Spleen (tissue), 11 donors: ENCODE measurements around the gene GLIPR1L1. TPM values are rescaled to one million over a fixed set of nuclear protein-coding genes. Genes with fewer than 3 reads are reported as not detected.
A peak's percentile ranks its signal among the peaks of the same experiment; 100 is the strongest.
"Not testable (repeated sequence)": the region's sequence is repeated elsewhere in the genome, so short reads cannot be mapped to it uniquely, and the experiment has no call there.

Experiments
- DNase-seq: peaks from one replicate; pipeline ENCODE4 v3.0.0-alpha.2; 2020
- H3K27ac ChIP-seq, 8 donors: fragments of 200-600 bp; sonication (generic) in 7 of 8; 1 replicate in 4 of 8; 2 replicates in 4 of 8; pipeline versions ENCODE4 v1.5.0 to v1.8.0; 2016 to 2021; ENCODE audit warnings: inconsistent platforms in 4 of 8, mild to moderate bottlenecking in 4 of 8, moderate library complexity in 1 of 8
- H3K27me3 ChIP-seq, 7 donors: fragments of 200-600 bp; sonication (generic) in 6 of 7; replicated peaks in 1 of 7; 1 replicate in 4 of 7; 2 replicates in 3 of 7; pipeline versions ENCODE4 v1.5.0 to v1.8.0; 2016 to 2021; ENCODE audit warnings: inconsistent platforms in 3 of 7, mild to moderate bottlenecking in 1 of 7
- H3K36me3 ChIP-seq, 6 donors: fragments of 200-600 bp; sonication (generic) in 5 of 6; 1 replicate in 4 of 6; 2 replicates in 2 of 6; pipeline versions ENCODE4 v1.5.0 to v1.8.0; 2016 to 2021; ENCODE audit warnings: inconsistent platforms in 2 of 6
- H3K4me1 ChIP-seq, 6 donors: fragments of 200-600 bp; sonication (generic) in 5 of 6; 1 replicate in 3 of 6; 2 replicates in 3 of 6; pipeline versions ENCODE4 v1.5.0 to v1.8.0; 2016 to 2021; ENCODE audit warnings: inconsistent platforms in 3 of 6
- H3K4me3 ChIP-seq, 8 donors: fragments of 200-600 bp; sonication (generic) in 7 of 8; 1 replicate in 4 of 8; 2 replicates in 4 of 8; pipeline versions ENCODE4 v1.5.0 to v1.8.0; 2016 to 2021; ENCODE audit warnings: inconsistent platforms in 4 of 8, mild to moderate bottlenecking in 4 of 8, moderate library complexity in 2 of 8
- H3K9me3 ChIP-seq, 8 donors: fragments of 200-600 bp; sonication (generic) in 7 of 8; 1 replicate in 4 of 8; 2 replicates in 4 of 8; pipeline versions ENCODE4 v1.5.0 to v1.8.0; 2016 to 2021; ENCODE audit warnings: inconsistent platforms in 4 of 8
- CTCF ChIP-seq, 11 experiments: fragments of 200-600 bp in 7 of 11; fragments of 450-650 bp in 4 of 11; sonication (generic) in 4 of 11; IDR thresholded peaks in 8 of 11; conservative IDR thresholded peaks in 3 of 11; 1 replicate in 7 of 11; 2 replicates in 4 of 11; pipeline versions ENCODE4 v1.4.0 to v1.8.0; 2016 to 2021; ENCODE audit warnings: antibody characterized with exemption in 11 of 11, inconsistent platforms in 4 of 11, mild to moderate bottlenecking in 1 of 11
- POLR2A ChIP-seq, 3 donors: fragments of 450-650 bp; IDR thresholded peaks; one replicate each; pipeline ENCODE4 v1.5.1; 2017; ENCODE audit warnings: antibody characterized with exemption in 3 of 3, mild to moderate bottlenecking in 1 of 3
- POLR2AphosphoS5 ChIP-seq, 3 donors: sonication (generic); formaldehyde crosslinking; IDR thresholded peaks; one replicate each; pipeline ENCODE4 v1.5.1; 2017; ENCODE audit warnings: antibody characterized with exemption in 3 of 3
- WGBS, 5 donors: extraction: QIAGEN DNeasy Blood & Tissue Kit in 3 of 5; methylation state at CpG; one replicate each; pipeline versions ENCODE4 v1.1.5 to v1.1.7; 2013 to 2018; 5-methylcytosine and 5-hydroxymethylcytosine counted together
- intact Hi-C: fragments of 100-400 bp; cut with DNase I; formaldehyde crosslinking; loops from one replicate; pipeline ENCODE4 v1.15.0; 2023; ENCODE audit warnings: low total_unique reads
- polyA plus RNA-seq, 3 donors: library from polyadenylated mRNA; stranded (reverse); fragments of 200-250 nt; gene quantifications; one replicate each; pipeline ENCODE4 v1.2.1, GENCODE V29; 2013
- total RNA-seq, 7 donors: library from RNA; depleted of rRNA in 3 of 7; stranded (reverse); fragments of >200 nt in 3 of 7; fragmentation: NEBNext Ultra II Directional in 4 of 7; extraction: Animal tissue kit (Norgen Biotek cat#: 25700) in 4 of 7; gene quantifications; one replicate each; pipeline versions ENCODE4 v1.1.0 to v1.2.1, GENCODE V29; 2016 to 2021
- donor health status: healthy with polysubstance abuse.
- donor health status: DM: no; HTN: no; CAD: no; lungs with moderate emphysema.
- donor health status: DM: no; HTN: no; CAD: no.
- donor health status: Bipolar disorder and iron deficiency.
- donor health status: healthy.
- donor health status: DM: no; HTN: no; CAD: no.
- donor health status: DM: yes; HTN: yes; CAD: no.

The GLIPR1L1 gene
- total and polyA plus RNA-seq, 10 donors, result not detected

DNA sequence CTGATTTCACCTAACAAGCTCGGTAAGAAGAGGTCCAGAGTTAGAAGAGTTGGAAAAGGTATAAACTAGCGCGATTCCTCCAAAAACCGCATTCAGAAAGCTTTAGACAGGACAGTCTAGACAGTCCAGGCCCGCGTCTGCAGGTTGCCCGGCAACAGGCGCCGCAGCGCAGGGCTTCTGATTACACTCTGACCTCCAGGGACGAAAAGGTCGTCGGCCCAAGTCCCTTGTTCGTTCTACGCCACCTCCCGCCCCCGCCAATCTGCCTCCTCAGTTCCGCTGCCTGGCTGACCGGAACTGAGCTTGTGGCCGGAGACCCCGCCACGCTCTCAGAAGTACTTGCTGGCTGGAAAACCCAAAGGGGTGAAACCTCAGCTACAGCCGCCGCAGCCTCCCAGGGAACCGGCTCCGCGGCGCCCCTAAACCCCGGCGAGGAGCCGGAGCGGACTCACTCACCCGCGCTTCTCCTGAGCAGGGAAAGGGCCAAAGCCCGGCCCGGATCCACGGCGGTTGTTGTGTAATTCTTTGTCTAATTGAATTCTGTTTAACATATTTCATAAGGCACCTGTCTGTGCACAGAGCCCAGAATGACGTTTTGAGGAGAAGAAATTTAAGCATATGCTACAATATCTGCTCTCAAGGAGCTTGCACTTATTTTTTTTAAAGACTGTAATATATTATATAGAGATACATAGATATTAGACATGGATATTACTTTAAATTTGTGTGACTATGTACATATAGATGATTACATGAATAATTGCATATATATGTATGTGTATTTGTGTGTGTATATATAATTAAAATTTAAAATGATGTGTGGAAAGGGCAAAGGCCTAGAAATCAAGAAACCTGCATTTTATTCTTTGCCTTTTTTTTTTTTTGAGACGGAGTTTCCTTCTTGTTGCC is 4.3 kb upstream of the GLIPR1L1 start, which contains the start of gene CAPS2:
Gene CAPS2 (minus strand): TSS at position 407 of the 909 bp plus-strand sequence. CDS start 3,826 bp downstream, outside the sequence.
- intact Hi-C loops, result loop anchor here (10.0 kb wide), 1 partner anchor 185 kb away; the partner anchor contains the start of gene KRR1
- Histone ChIP-seq H3K36me3 (no peaks in the 10 kb centered on the region), H3K9me3 (no peaks in the 10 kb centered on the region), H3K4me3 (peak within 1 kb of the TSS; percentile 41 to 77 (median 50)), H3K27ac (peak within 1 kb of the TSS in 5 of 8 donors; percentile 50 to 70 (median 55)), H3K27me3 (peaks cover 0 to 21% (median 0%) of the 10 kb centered on the region in 7 donors), H3K4me1 (peaks cover 0 to 31% (median 24%) of the 10 kb centered on the region in 6 donors)
- peak; percentile 92 for DNase-seq
- 3 to 4% (median 3%) methylated on average over 28 to 40 of the region's 40 CpGs for WGBS, 5 donors
- peak; percentile 60 to 80 (median 75) for TF ChIP-seq POLR2AphosphoS5 (IDR thresholded peaks at IDR 0.05)
- no peak for TF ChIP-seq POLR2A (IDR thresholded peaks at IDR 0.05)
- no peak for TF ChIP-seq CTCF (IDR thresholded peaks at IDR 0.05 in 8 of 11, conservative IDR thresholded peaks at IDR 0.05 in 3 of 11)

GRCh38 chr12:75337905-75338304 is 3.4 kb downstream of the GLIPR1L1 start:
- Histone ChIP-seq H3K4me1 (peaks cover 0 to 16% (median 10%) of the 10 kb centered on the region in 6 donors), H3K4me3 (no peak overlapping the region), H3K27me3 (peaks cover 0 to 7% (median 0%) of the 10 kb centered on the region in 7 donors), H3K27ac (no peak overlapping the region), H3K36me3 (no peaks in the 10 kb centered on the region), H3K9me3 (no peaks in the 10 kb centered on the region)
- no peak for DNase-seq
- intact Hi-C loops, result loop anchor here (10.0 kb wide), 1 partner anchor 177 kb away; the partner anchor contains the start of gene KRR1
- 61 to 92% (median 86%) methylated on average over 1 of the region's 1 CpG for WGBS, 5 donors
- no peak for TF ChIP-seq POLR2AphosphoS5 (IDR thresholded peaks at IDR 0.05)
- TF ChIP-seq CTCF (IDR thresholded peaks at IDR 0.05 in 8 of 11, conservative IDR thresholded peaks at IDR 0.05 in 3 of 11), result no peak
- no peak for TF ChIP-seq POLR2A (IDR thresholded peaks at IDR 0.05)

GRCh38 chr12:75341873-75342272 is 7.4 kb downstream of the GLIPR1L1 start:
- H3K27ac ChIP-seq, result no peak overlapping the region
- H3K4me3 ChIP-seq, result no peak overlapping the region
- intact Hi-C loops, result no loop called here
- TF ChIP-seq POLR2A (IDR thresholded peaks at IDR 0.05), result no peak
- no peak for TF ChIP-seq POLR2AphosphoS5 (IDR thresholded peaks at IDR 0.05)
- TF ChIP-seq CTCF (IDR thresholded peaks at IDR 0.05 in 8 of 11, conservative IDR thresholded peaks at IDR 0.05 in 3 of 11), result no peak
- H3K9me3 ChIP-seq, result no peaks in the 10 kb centered on the region
- WGBS, 5 donors, result 92 to 96% (median 93%) methylated on average over 5 of the region's 5 CpGs
- no peak for DNase-seq
- no peaks in the 10 kb centered on the region for H3K4me1 ChIP-seq
- no peaks in the 10 kb centered on the region for H3K36me3 ChIP-seq
- no peaks in the 10 kb centered on the region for H3K27me3 ChIP-seq

DNA sequence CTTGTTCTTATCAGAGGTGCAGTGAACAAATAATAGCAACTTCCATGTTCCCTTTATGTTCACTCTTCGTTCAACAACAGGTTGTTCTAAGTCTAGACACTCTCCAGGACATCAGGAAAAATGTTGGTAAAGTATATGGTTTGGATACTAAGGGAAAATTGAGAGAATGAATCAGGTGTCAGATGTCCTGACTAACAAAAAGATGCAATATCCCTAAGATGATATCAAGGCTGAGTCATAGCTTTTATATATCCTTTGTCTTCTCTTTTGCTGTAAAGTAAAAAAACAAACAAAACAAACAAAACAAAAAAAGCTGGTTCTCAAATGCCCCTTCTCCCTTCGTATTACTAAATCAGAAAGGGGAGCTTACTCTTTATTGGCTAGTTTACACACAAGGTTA is 11.1 kb downstream of the GLIPR1L1 start:
- H3K36me3 ChIP-seq, result no peaks in the 10 kb centered on the region
- intact Hi-C loops, result no loop called here
- no peak overlapping the region for H3K27ac ChIP-seq
- H3K4me1 ChIP-seq, result no peaks in the 10 kb centered on the region
- WGBS, 5 donors, result 78 to 95% (median 80%) methylated on average over 2 of the region's 2 CpGs
- H3K4me3 ChIP-seq, result no peak overlapping the region
- TF ChIP-seq POLR2AphosphoS5 (IDR thresholded peaks at IDR 0.05), result no peak
- TF ChIP-seq POLR2A (IDR thresholded peaks at IDR 0.05), result no peak
- no peak for TF ChIP-seq CTCF (IDR thresholded peaks at IDR 0.05 in 8 of 11, conservative IDR thresholded peaks at IDR 0.05 in 3 of 11)
- DNase-seq, result no peak
- no peaks in the 10 kb centered on the region for H3K9me3 ChIP-seq
- H3K27me3 ChIP-seq, result no peaks in the 10 kb centered on the region

DNA sequence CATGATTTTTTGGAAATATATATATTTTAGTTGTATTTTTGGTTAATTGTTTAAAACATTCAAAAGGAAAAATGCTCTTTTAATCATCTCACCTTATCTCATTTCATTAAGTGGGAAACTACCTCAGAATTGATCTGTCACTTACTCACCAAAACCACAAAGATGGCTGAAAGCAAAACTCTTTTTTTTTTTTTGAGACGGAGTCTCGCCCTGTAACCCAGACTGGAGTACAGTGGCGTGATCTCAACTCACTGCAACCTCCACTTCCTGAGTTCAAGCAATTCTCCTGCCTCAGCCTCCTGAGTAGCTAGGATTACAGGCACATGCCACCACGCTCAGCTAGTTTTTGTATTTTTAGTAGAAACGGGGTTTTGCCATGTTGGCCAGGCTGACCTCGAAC is 11.7 kb downstream of the GLIPR1L1 start:
- H3K27me3 ChIP-seq, intact Hi-C loops, H3K9me3 ChIP-seq, H3K4me3 ChIP-seq, H3K27ac ChIP-seq, H3K4me1 ChIP-seq, DNase-seq, H3K36me3 ChIP-seq: not testable (repeated sequence)
- WGBS, 5 donors, result 74 to 88% (median 78%) methylated on average over 6 of the region's 6 CpGs
